Muscle layer of duodenum (tissue), 2 donors: ENCODE data around the gene OR1N1.

Source experiments
- H3K27ac ChIP-seq: one replicate; pipeline ENCODE4 v1.7.0; 2013; ENCODE audit warnings: mild to moderate bottlenecking, low read length
- H3K27me3 ChIP-seq: one replicate; pipeline ENCODE4 v1.7.0; 2013; ENCODE audit warnings: low read depth, mild to moderate bottlenecking, control low read depth, low read length
- H3K36me3 ChIP-seq, 2 donors: one replicate each; pipeline ENCODE4 v1.7.0; 2013; ENCODE audit warnings: low read length in 2 of 2, control low read depth in 1 of 2, mild to moderate bottlenecking in 1 of 2; ENCODE audit not compliant: insufficient read depth in 2 of 2, control insufficient read depth in 1 of 2
- H3K4me1 ChIP-seq, 2 donors: one replicate each; pipeline ENCODE4 v1.7.0; 2013; ENCODE audit warnings: low read length in 2 of 2, mild to moderate bottlenecking in 2 of 2, control low read depth in 1 of 2, moderate library complexity in 1 of 2; ENCODE audit not compliant: insufficient read depth in 2 of 2, control insufficient read depth in 1 of 2
- H3K4me3 ChIP-seq, 2 donors: one replicate each; pipeline ENCODE4 v1.7.0; 2013; ENCODE audit warnings: low read length in 2 of 2, low read depth in 1 of 2, mild to moderate bottlenecking in 1 of 2
- H3K9me3 ChIP-seq, 2 donors: one replicate each; pipeline ENCODE4 v1.7.0; 2013; ENCODE audit warnings: low read length in 2 of 2, control low read depth in 1 of 2, mild to moderate bottlenecking in 1 of 2; ENCODE audit not compliant: control insufficient read depth in 1 of 2
- donor health status: healthy.

The OR1N1 gene

DNA sequence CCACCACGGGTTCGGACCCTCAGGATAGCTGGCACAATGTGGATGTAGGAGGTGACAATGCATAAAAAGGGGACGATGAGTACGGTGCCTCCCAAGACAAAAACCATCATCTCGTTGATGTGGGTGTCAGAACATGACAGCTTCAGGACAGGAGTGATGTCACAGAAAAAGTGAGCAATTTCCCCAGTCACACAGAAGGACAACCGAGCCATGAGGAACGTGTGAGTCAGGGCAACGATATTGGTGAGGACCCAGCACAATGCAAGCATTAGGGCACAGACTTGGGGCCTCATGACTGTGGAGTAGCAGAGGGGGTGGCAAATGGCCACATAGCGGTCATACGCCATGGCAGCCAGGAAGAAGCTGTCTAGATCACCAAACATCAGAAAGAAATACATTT is 491 bp downstream of the OR1N1 start:
- Histone ChIP-seq H3K4me1 (no peaks in the 10 kb centered on the region), H3K9me3 (no peaks in the 10 kb centered on the region), H3K36me3 (no peaks in the 10 kb centered on the region), H3K27me3 (no peaks in the 10 kb centered on the region), H3K27ac (no peak overlapping the region), H3K4me3 (no peak overlapping the region)

DNA sequence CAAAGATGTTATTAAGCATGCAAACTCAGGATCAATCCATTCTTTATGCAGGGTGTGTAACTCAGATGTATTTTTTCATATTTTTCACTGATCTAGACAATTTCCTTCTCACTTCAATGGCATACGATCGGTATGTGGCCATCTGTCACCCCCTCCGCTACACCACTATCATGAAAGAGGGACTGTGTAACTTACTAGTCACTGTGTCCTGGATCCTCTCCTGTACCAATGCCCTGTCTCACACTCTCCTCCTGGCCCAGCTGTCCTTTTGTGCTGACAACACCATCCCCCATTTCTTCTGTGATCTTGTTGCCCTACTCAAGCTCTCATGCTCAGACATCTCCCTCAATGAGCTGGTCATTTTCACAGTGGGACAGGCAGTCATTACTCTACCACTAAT is 7.7 kb downstream of the OR1N1 start:
- H3K36me3 ChIP-seq, result no peaks in the 10 kb centered on the region
- no peaks in the 10 kb centered on the region for H3K4me1 ChIP-seq
- H3K27ac ChIP-seq, result no peak overlapping the region
- no peak overlapping the region for H3K4me3 ChIP-seq
- H3K9me3 ChIP-seq, result no peaks in the 10 kb centered on the region
- no peaks in the 10 kb centered on the region for H3K27me3 ChIP-seq

DNA sequence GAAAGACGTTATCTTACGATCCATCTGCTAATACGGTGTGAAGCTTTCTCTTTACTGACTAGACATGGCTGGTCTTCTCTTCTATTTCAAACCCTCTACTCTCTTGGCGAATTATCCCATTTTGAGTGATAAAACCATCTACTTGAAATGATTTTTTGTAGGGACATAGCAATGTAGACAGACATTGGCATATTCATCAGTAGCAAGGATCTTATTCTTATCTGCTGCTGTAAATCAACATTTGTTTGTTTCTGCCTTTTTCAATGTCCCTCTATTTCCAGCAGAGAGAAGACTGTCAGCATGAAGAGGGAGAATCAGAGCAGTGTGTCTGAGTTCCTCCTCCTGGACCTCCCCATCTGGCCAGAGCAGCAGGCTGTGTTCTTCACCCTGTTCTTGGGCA is 8.3 kb downstream of the OR1N1 start, which contains the start of gene OR1J4:
Gene OR1J4, plus strand, starts transcription at position 301 of the 400 bp plus-strand sequence. Its CDS starts 0 bp downstream, at position 301.
- H3K27me3 ChIP-seq, result no peaks in the 10 kb centered on the region
- H3K4me1 ChIP-seq, result no peaks in the 10 kb centered on the region
- H3K36me3 ChIP-seq, result no peaks in the 10 kb centered on the region
- no peak within 1 kb of the TSS for H3K4me3 ChIP-seq
- H3K9me3 ChIP-seq, result no peaks in the 10 kb centered on the region
- no peak within 1 kb of the TSS for H3K27ac ChIP-seq

DNA sequence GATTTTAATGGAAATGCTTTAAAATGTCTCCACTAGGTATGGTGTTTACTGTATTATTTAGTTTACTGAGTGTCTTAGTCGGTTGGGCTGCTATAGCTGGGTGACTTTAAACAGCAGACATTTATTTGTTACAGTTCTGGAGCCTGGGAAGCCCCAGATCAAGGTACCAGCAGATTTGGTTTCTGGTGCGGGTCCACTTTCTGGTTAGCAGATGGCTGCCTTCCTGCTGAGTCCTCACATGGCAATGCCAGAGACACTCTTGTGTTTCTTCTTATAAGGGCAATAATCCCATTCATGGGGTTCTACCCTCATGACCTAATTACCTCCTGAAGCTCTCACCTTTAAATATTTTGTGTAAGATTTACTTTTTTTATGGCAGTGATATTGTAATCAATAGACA is 8.9 kb downstream of the OR1N1 start:
- Histone ChIP-seq H3K4me1 (no peaks in the 10 kb centered on the region), H3K36me3 (no peaks in the 10 kb centered on the region), H3K27ac (no peak overlapping the region), H3K27me3 (no peaks in the 10 kb centered on the region), H3K4me3 (no peak overlapping the region), H3K9me3 (no peaks in the 10 kb centered on the region)

DNA sequence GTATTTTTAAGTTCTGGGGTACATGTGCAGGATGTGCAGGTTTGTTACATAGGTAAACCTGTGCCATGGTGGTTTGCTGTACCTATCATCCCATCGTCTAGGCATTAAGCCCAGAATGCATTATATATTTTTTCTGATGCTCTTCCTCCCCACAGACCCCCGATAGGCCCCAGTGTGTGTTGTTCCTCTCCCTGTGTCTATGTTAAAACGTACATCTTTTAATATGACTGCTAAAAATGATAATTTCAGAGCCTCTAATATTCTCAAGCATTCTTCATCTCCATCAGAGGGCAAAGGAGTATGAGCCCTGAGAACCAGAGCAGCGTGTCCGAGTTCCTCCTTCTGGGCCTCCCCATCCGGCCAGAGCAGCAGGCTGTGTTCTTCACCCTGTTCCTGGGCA is 16.6 kb downstream of the OR1N1 start, which contains the start of gene OR1J2:
Gene OR1J2, plus strand, starts transcription at position 301 of the 400 bp plus-strand sequence. Its CDS starts 0 bp downstream, at position 301.
- Histone ChIP-seq H3K4me3 (no peak within 1 kb of the TSS), H3K27ac (no peak within 1 kb of the TSS), H3K9me3 (no peaks in the 10 kb centered on the region), H3K27me3 (no peaks in the 10 kb centered on the region), H3K36me3 (no peaks in the 10 kb centered on the region), H3K4me1 (no peaks in the 10 kb centered on the region)

DNA sequence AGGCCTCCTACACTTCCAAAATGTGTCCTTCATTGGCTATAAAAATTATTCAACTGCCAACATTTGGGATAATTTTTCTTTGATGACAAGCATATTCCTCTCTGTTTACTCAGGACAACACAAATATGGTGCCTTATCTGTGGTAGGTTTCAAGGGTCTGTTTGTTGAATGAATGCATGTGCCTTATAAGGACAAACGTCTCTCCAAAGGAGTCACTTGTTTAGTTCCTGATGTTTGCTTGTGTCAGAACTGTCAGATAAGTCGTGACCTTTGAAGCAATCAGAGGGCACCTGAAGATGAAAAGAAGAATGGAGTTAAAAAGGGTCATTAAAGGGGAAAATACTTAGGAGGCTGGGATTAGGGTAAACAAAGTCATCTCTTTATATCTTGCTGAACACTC is 20.1 kb downstream of the OR1N1 start:
- Histone ChIP-seq H3K4me1 (no peaks in the 10 kb centered on the region), H3K27ac (no peak overlapping the region), H3K9me3 (no peaks in the 10 kb centered on the region), H3K27me3 (no peaks in the 10 kb centered on the region), H3K36me3 (no peaks in the 10 kb centered on the region), H3K4me3 (no peak overlapping the region)

DNA sequence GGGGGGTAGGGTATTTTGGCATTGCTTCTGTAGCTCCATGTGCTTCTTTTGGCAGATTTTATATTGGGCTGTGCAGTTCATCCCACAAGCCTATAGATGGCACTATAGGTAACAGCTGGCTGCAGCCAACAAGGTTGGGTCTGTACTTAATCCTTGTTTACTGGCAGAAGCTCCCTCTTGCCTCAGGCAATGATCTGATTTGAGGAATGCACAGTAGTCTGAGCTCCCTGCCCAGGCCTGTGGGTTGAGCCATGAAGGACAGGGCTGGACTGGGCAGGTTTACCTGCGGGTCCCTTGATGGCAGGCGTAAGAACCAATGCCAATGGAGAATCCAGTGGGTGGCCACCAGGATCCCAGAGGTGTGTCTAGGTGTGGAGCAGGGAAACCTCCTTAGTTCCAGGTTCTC is 28.2 kb downstream of the OR1N1 start:
- Histone ChIP-seq H3K27me3 (no peaks in the 10 kb centered on the region), H3K4me3 (no peak overlapping the region), H3K9me3 (peaks cover 0 to 2% of the 10 kb centered on the region in 2 donors), H3K36me3 (no peaks in the 10 kb centered on the region), H3K27ac (no peak overlapping the region), H3K4me1 (no peaks in the 10 kb centered on the region)

DNA sequence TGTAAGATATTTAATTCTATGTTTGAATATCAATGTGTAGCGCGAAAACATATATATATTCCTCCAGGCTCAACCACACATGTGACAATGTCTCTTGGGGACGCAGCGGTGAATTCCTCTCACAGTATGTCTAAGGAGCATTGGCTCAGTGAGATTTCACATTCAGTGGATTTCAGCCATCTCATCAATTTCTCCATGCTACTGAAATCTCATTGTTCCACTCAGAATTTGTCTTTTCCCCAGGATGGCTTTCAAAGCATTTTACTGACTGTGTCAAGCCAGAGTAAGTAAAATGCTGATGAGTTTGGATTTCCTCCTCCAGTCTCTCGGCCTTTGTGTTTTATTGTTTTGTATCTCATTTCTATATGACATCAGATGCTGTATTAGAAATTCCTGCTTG is 48.0 kb downstream of the OR1N1 start:
- no peak overlapping the region for H3K4me3 ChIP-seq
- no peaks in the 10 kb centered on the region for H3K27me3 ChIP-seq
- no peaks in the 10 kb centered on the region for H3K36me3 ChIP-seq

DNA sequence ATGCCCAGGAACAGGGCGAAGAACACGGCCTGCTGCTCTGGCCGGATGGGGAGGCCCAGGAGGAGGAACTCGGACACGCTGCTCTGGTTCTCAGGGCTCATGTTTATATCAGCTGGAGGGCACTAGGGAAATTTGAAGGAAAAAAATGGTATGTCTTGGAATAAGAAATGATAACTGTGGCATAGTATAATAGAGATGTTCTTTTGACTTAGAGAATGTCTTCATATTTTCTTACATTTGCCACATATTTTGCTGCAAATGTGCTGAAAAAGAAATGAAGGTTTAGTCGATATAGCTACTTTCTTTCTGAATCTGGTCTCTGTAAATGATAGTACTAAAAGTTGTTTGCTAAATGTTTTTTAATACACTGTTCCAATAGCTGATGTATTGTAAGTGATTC is 49.3 kb downstream of the OR1N1 start, which contains the start of gene OR1J1:
Gene OR1J1, minus strand, starts transcription at position 101 of the 400 bp plus-strand sequence. Its CDS starts 0 bp downstream, at position 101.
- no peaks in the 10 kb centered on the region for H3K36me3 ChIP-seq
- H3K4me3 ChIP-seq, result no peak within 1 kb of the TSS
- no peaks in the 10 kb centered on the region for H3K4me1 ChIP-seq
- no peaks in the 10 kb centered on the region for H3K9me3 ChIP-seq
- no peaks in the 10 kb centered on the region for H3K27me3 ChIP-seq
- H3K27ac ChIP-seq, result no peak within 1 kb of the TSS

More for the DNA sequence above, 48.0 kb downstream of the OR1N1 start:
- Histone ChIP-seq H3K4me1 (no peaks in the 10 kb centered on the region), H3K27ac (no peak overlapping the region), H3K9me3 (no peaks in the 10 kb centered on the region)

DNA sequence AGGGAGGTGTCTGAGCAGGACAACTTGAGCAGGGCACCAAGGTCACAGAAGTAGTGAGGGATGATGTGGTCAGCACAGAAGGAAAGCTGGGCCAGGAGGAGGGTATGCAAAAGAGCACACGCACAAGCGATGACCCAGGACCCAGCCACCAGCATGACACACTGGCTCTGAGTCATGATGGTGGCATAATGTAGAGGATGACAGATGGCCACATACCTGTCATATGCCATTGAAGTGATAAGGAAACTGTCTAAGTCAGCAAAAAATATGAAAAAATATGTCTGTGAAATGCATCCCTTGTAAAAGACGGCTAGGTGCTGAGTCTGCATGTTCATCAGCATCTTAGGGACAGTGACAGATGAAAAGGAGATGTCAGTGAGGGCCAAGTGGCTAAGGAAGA is 49.7 kb downstream of the OR1N1 start:
- Histone ChIP-seq H3K9me3 (no peaks in the 10 kb centered on the region), H3K4me1 (no peaks in the 10 kb centered on the region), H3K36me3 (no peaks in the 10 kb centered on the region), H3K27me3 (no peaks in the 10 kb centered on the region), H3K27ac (no peak overlapping the region), H3K4me3 (no peak overlapping the region)
